ENCODE data around the gene GBGT1.

Gene GBGT1

GRCh38 chr9:133121915-133122550 is 41.7 kb downstream of the GBGT1 start:
- no peak for TF ChIP-seq CTCF (IDR thresholded peaks at IDR 0.05; ENCODE audit: insufficient read depth, missing control alignments)
- FAIRE-seq (no peak), DNase-seq (ENCODE audit: insufficient read length, low spot score) (no peak)

- DNase-seq (ENCODE audit: insufficient read length, low spot score) = peak; percentile 98
- FAIRE-seq = no peak
- no peak for TF ChIP-seq CTCF (IDR thresholded peaks at IDR 0.05; ENCODE audit: insufficient read depth, missing control alignments)
Measured at GRCh38 chr9:133121198-133121914, 42.4 kb downstream of the GBGT1 start, which contains the start of gene RALGDS. TSS of gene RALGDS (minus strand) at chr9:133121240. CDS start at chr9:133121154, 86 bp downstream.

- FAIRE-seq = no peak
- no peak for DNase-seq (ENCODE audit: insufficient read length, low spot score)
- TF ChIP-seq CTCF (IDR thresholded peaks at IDR 0.05; ENCODE audit: insufficient read depth, missing control alignments) = no peak
Measured at GRCh38 chr9:133120501-133121197, 43.1 kb downstream of the GBGT1 start.

- no peak for TF ChIP-seq CTCF (IDR thresholded peaks at IDR 0.05; ENCODE audit: insufficient read depth, missing control alignments)
- DNase-seq (ENCODE audit: insufficient read length, low spot score) (no peak), FAIRE-seq (no peak)
Measured at GRCh38 chr9:133119846-133120500, 43.7 kb downstream of the GBGT1 start.

GRCh38 chr9:133119103-133119845 is 44.4 kb downstream of the GBGT1 start:
- no peak for FAIRE-seq
- TF ChIP-seq CTCF (IDR thresholded peaks at IDR 0.05; ENCODE audit: insufficient read depth, missing control alignments) = no peak
- no peak for DNase-seq (ENCODE audit: insufficient read length, low spot score)

GRCh38 chr9:133118568-133118967 is 45.1 kb downstream of the GBGT1 start:
- no peak for DNase-seq (ENCODE audit: insufficient read length, low spot score)
- TF ChIP-seq CTCF (IDR thresholded peaks at IDR 0.05; ENCODE audit: insufficient read depth, missing control alignments) = no peak
- no peak for FAIRE-seq
